Breast epithelium (tissue), 3 donors: ENCODE data around the gene ADGRV1.

Experiments
- CTCF ChIP-seq, 3 donors: fragments of 450-650 bp; IDR thresholded peaks; one replicate each; pipeline ENCODE4 v1.5.1; 2016 to 2017; ENCODE audit warnings: antibody characterized with exemption in 3 of 3, mild to moderate bottlenecking in 3 of 3, moderate library complexity in 3 of 3
- POLR2A ChIP-seq: fragments of 450-650 bp; IDR thresholded peaks from one replicate; pipeline ENCODE4 v1.6.1; 2016; ENCODE audit warnings: antibody characterized with exemption, mild to moderate bottlenecking, moderate library complexity
- POLR2AphosphoS5 ChIP-seq, 3 donors: sonication (generic); formaldehyde crosslinking; IDR thresholded peaks; one replicate each; pipeline ENCODE4 v1.6.1; 2017; ENCODE audit warnings: antibody characterized with exemption in 3 of 3

DNA sequence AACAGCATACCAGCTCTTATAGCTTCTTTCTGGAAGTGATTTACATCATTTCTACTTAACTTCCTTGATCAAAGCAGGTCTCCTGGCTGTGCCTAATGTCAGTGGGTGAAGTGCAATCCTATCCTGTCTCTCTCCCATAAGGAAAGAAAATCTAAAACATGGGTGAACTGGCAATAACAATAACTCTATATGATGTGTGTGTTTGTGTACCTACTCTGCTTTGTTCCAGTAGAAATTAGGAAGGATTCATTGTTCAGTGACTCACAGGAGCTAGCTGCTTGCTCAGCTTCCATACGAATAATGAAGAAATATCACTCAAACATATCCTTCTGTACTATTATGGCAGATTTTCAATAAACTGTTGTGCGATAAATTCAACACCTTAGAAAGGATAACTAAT, 123.7 kb downstream of the ADGRV1 start:
- TF ChIP-seq CTCF (IDR thresholded peaks at IDR 0.05), result no peak
- no peak for TF ChIP-seq POLR2A
- TF ChIP-seq POLR2AphosphoS5 (IDR thresholded peaks at IDR 0.05), result no peak
